Progenitor cell of endocrine pancreas (in vitro differentiated cells): Measurements from ENCODE around the gene PRSS35. TPM values are rescaled to one million over a fixed set of nuclear protein-coding genes. Genes with fewer than 3 reads are reported as not detected.

Experiments
- DNase-seq: peaks from one replicate; pipeline ENCODE4 v3.0.0; 2021; ENCODE audit warnings: low spot score; ENCODE audit not compliant: unreplicated experiment
- H3K27ac Mint-ChIP-seq: 2 replicates; pipeline ENCODE4 v1.8.0; 2021; ENCODE audit warnings: mild to moderate bottlenecking, moderate library complexity, mixed read lengths
- H3K27me3 Mint-ChIP-seq: 2 replicates; pipeline ENCODE4 v1.8.0; 2021; ENCODE audit warnings: mixed read lengths
- H3K36me3 Mint-ChIP-seq: 2 replicates; pipeline ENCODE4 v1.8.0; 2022; ENCODE audit warnings: mixed read lengths; ENCODE audit not compliant: insufficient read depth
- H3K4me1 Mint-ChIP-seq: 2 replicates; pipeline ENCODE4 v1.8.0; 2021; ENCODE audit warnings: low read depth, mixed read lengths
- H3K4me3 Mint-ChIP-seq: 2 replicates; pipeline ENCODE4 v1.8.0; 2021; ENCODE audit warnings: low read depth, mild to moderate bottlenecking, moderate library complexity, mixed read lengths
- H3K9me3 Mint-ChIP-seq: 2 replicates; pipeline ENCODE4 v1.8.0; 2021; ENCODE audit warnings: low read depth, mixed read lengths
- total RNA-seq: library from RNA; stranded (reverse); gene quantifications from 2 replicates; pipeline ENCODE4 v1.2.1, GENCODE V29; 2021
- TF ChIP-seq, protein P1 (sequence below): fragments of 200-600 bp; sonication (generic); IDR thresholded peaks from one replicate; pipeline ENCODE4 v1.5.0; 2021; ENCODE audit warnings: antibody characterized with exemption, mild to moderate bottlenecking; ENCODE audit not compliant: unreplicated experiment

PRSS35 gene
- total RNA-seq, 1 donor from 2014 or later, result 8.5 TPM

DNA sequence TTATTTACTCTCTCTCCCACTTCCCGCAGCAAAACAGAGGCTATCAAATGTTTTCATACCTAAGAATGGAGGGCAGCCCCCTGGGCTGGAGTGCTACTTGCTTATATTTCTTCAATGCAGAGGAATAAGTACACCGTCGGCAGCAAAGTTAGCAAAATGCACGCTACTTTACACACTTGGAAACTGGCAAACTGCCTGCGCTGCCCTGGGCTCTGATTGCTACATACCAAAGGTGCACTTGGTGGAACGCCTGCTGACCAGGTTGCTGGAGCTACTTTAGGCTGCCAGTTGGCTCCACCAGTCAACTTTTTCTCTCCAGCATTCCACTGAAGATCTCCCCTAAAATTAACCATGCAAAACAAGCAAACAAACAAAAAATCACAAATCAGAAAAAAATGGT, 62.4 kb downstream of the PRSS35 start:
- no peak overlapping the region for H3K27ac Mint-ChIP-seq
- H3K36me3 Mint-ChIP-seq, result no peaks in the 10 kb centered on the region
- H3K4me1 Mint-ChIP-seq, result peaks cover 2% of the 10 kb centered on the region
- no peak overlapping the region for H3K4me3 Mint-ChIP-seq
- no peak for DNase-seq
- TF ChIP-seq, protein P1, sequence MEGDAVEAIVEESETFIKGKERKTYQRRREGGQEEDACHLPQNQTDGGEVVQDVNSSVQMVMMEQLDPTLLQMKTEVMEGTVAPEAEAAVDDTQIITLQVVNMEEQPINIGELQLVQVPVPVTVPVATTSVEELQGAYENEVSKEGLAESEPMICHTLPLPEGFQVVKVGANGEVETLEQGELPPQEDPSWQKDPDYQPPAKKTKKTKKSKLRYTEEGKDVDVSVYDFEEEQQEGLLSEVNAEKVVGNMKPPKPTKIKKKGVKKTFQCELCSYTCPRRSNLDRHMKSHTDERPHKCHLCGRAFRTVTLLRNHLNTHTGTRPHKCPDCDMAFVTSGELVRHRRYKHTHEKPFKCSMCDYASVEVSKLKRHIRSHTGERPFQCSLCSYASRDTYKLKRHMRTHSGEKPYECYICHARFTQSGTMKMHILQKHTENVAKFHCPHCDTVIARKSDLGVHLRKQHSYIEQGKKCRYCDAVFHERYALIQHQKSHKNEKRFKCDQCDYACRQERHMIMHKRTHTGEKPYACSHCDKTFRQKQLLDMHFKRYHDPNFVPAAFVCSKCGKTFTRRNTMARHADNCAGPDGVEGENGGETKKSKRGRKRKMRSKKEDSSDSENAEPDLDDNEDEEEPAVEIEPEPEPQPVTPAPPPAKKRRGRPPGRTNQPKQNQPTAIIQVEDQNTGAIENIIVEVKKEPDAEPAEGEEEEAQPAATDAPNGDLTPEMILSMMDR, result no peak
- peaks cover 9% of the 10 kb centered on the region for H3K9me3 Mint-ChIP-seq
- no peaks in the 10 kb centered on the region for H3K27me3 Mint-ChIP-seq

Other genes with a start within 250 kb of the PRSS35 start
- 7.9 and 9.5 TPM in 2 replicates for gene ME1, start 81.5 kb upstream of the PRSS35 start, total RNA-seq
- gene SNAP91, start 196.6 kb downstream of the PRSS35 start, total RNA-seq, result 1.7 and 2.1 TPM in 2 replicates